IPS-18a (cell line): ENCODE results near the gene COL4A4.

Source experiments
- H3K27ac ChIP-seq: one replicate; pipeline ENCODE4 v1.5.1; 2013; ENCODE audit warnings: low read length
- H3K27me3 ChIP-seq: one replicate; pipeline ENCODE4 v1.6.1; 2013; ENCODE audit warnings: mild to moderate bottlenecking, low read length; ENCODE audit not compliant: control insufficient read depth, insufficient read depth
- H3K36me3 ChIP-seq: one replicate; pipeline ENCODE4 v1.6.1; 2013; ENCODE audit warnings: low read depth, low read length; ENCODE audit not compliant: control insufficient read depth
- H3K4me1 ChIP-seq: one replicate; pipeline ENCODE4 v1.6.1; 2013; ENCODE audit warnings: low read depth, low read length; ENCODE audit not compliant: control insufficient read depth
- H3K4me3 ChIP-seq: one replicate; pipeline ENCODE4 v1.5.1; 2013; ENCODE audit warnings: low read length
- H3K9ac ChIP-seq: one replicate; pipeline ENCODE4 v1.6.1; 2013; ENCODE audit warnings: mild to moderate bottlenecking, low read length, moderate library complexity
- H3K9me3 ChIP-seq: one replicate; pipeline ENCODE4 v1.6.1; 2013; ENCODE audit warnings: low read depth, low read length; ENCODE audit not compliant: control insufficient read depth

The COL4A4 gene

GRCh38 chr2:226971084-226971483 is 192.9 kb downstream of the COL4A4 start:
- no peaks in the 10 kb centered on the region for H3K27me3 ChIP-seq
- H3K36me3 ChIP-seq, result no peaks in the 10 kb centered on the region
- no peaks in the 10 kb centered on the region for H3K9me3 ChIP-seq
- H3K4me1 ChIP-seq, result no peaks in the 10 kb centered on the region
- H3K27ac ChIP-seq, result no peak overlapping the region
- no peak overlapping the region for H3K4me3 ChIP-seq
- no peak overlapping the region for H3K9ac ChIP-seq

- Histone ChIP-seq H3K4me3 (no peak overlapping the region), H3K27ac (no peak overlapping the region), H3K36me3 (no peaks in the 10 kb centered on the region), H3K9me3 (no peaks in the 10 kb centered on the region), H3K4me1 (no peaks in the 10 kb centered on the region), H3K27me3 (no peaks in the 10 kb centered on the region), H3K9ac (no peak overlapping the region)
Measured at GRCh38 chr2:226970362-226970761, 193.6 kb downstream of the COL4A4 start.

- H3K36me3 ChIP-seq, result no peaks in the 10 kb centered on the region
- no peak overlapping the region for H3K4me3 ChIP-seq
- H3K27me3 ChIP-seq, result no peaks in the 10 kb centered on the region
- H3K27ac ChIP-seq, result no peak overlapping the region
- H3K9ac ChIP-seq, result no peak overlapping the region
- H3K4me1 ChIP-seq, result no peaks in the 10 kb centered on the region
- H3K9me3 ChIP-seq, result no peaks in the 10 kb centered on the region
Measured at GRCh38 chr2:226969417-226970080, 194.5 kb downstream of the COL4A4 start.

- no peak overlapping the region for H3K9ac ChIP-seq
- H3K36me3 ChIP-seq, result no peaks in the 10 kb centered on the region
- H3K4me1 ChIP-seq, result no peaks in the 10 kb centered on the region
- H3K9me3 ChIP-seq, result no peaks in the 10 kb centered on the region
- H3K27ac ChIP-seq, result no peak overlapping the region
- H3K27me3 ChIP-seq, result no peaks in the 10 kb centered on the region
- no peak overlapping the region for H3K4me3 ChIP-seq
Measured at GRCh38 chr2:226965376-226965775, 198.6 kb downstream of the COL4A4 start.

- Histone ChIP-seq H3K27me3 (no peaks in the 10 kb centered on the region), H3K9ac (no peak overlapping the region), H3K4me3 (no peak overlapping the region), H3K27ac (no peak overlapping the region), H3K4me1 (no peaks in the 10 kb centered on the region), H3K36me3 (no peaks in the 10 kb centered on the region), H3K9me3 (no peaks in the 10 kb centered on the region)
Measured at GRCh38 chr2:226963528-226963927, 200.5 kb downstream of the COL4A4 start.

- no peaks in the 10 kb centered on the region for H3K36me3 ChIP-seq
Measured at GRCh38 chr2:226962176-226962773, 201.7 kb downstream of the COL4A4 start.

GRCh38 chr2:226959418-226959817 is 204.6 kb downstream of the COL4A4 start:
- no peaks in the 10 kb centered on the region for H3K27me3 ChIP-seq
- H3K4me3 ChIP-seq, result no peak overlapping the region
- H3K27ac ChIP-seq, result no peak overlapping the region
- no peaks in the 10 kb centered on the region for H3K9me3 ChIP-seq
- no peaks in the 10 kb centered on the region for H3K36me3 ChIP-seq
- no peak overlapping the region for H3K9ac ChIP-seq
- H3K4me1 ChIP-seq, result no peaks in the 10 kb centered on the region

More at GRCh38 chr2:226962176-226962773, 201.7 kb downstream of the COL4A4 start:
- no peaks in the 10 kb centered on the region for H3K9me3 ChIP-seq
- H3K9ac ChIP-seq, result no peak overlapping the region
- H3K27me3 ChIP-seq, result no peaks in the 10 kb centered on the region
- no peak overlapping the region for H3K27ac ChIP-seq
- no peaks in the 10 kb centered on the region for H3K4me1 ChIP-seq
- no peak overlapping the region for H3K4me3 ChIP-seq

- Histone ChIP-seq H3K36me3 (no peaks in the 10 kb centered on the region), H3K9ac (no peak overlapping the region), H3K27ac (no peak overlapping the region), H3K4me1 (no peaks in the 10 kb centered on the region), H3K9me3 (no peaks in the 10 kb centered on the region), H3K4me3 (no peak overlapping the region), H3K27me3 (no peaks in the 10 kb centered on the region)
Measured at GRCh38 chr2:226956659-226957058, 207.3 kb downstream of the COL4A4 start.

GRCh38 chr2:226953826-226954225 is 210.2 kb downstream of the COL4A4 start:
- H3K9ac ChIP-seq, result no peak overlapping the region
- no peak overlapping the region for H3K27ac ChIP-seq
- H3K27me3 ChIP-seq, result no peaks in the 10 kb centered on the region
- no peaks in the 10 kb centered on the region for H3K4me1 ChIP-seq
- no peak overlapping the region for H3K4me3 ChIP-seq
- H3K9me3 ChIP-seq, result no peaks in the 10 kb centered on the region
- no peaks in the 10 kb centered on the region for H3K36me3 ChIP-seq

- Histone ChIP-seq H3K4me1 (no peaks in the 10 kb centered on the region), H3K27ac (no peak overlapping the region), H3K9ac (no peak overlapping the region), H3K36me3 (no peaks in the 10 kb centered on the region), H3K9me3 (no peaks in the 10 kb centered on the region), H3K27me3 (no peaks in the 10 kb centered on the region), H3K4me3 (no peak overlapping the region)
Measured at GRCh38 chr2:226953206-226953605, 210.8 kb downstream of the COL4A4 start.
